NCI-H146 treated with DMSO at 0.1 percent for 48 hours (cell line): ENCODE measurements around the gene CUL1.

Experiments
- DNase-seq: peaks from one replicate; lab custom pipeline; 2025; ENCODE audit not compliant: unreplicated experiment; lab: John Stamatoyannopoulos, UW

Gene CUL1

GRCh38 chr7:148761499-148762278 is 63.0 kb downstream of the CUL1 start:
- DNase-seq = no peak

GRCh38 chr7:148763622-148764021 is 64.9 kb downstream of the CUL1 start:
- no peak for DNase-seq

GRCh38 chr7:148770004-148770403 is 71.3 kb downstream of the CUL1 start:
- no peak for DNase-seq

GRCh38 chr7:148772297-148773089 is 73.8 kb downstream of the CUL1 start:
- DNase-seq = no peak

GRCh38 chr7:148773334-148773733 is 74.6 kb downstream of the CUL1 start:
- DNase-seq = peak; percentile 14

- DNase-seq = no peak
Measured at GRCh38 chr7:148774471-148774870, 75.8 kb downstream of the CUL1 start.

GRCh38 chr7:148782757-148783456 is 84.2 kb downstream of the CUL1 start:
- DNase-seq = peak; percentile 17

GRCh38 chr7:148783801-148784527 is 85.3 kb downstream of the CUL1 start:
- no peak for DNase-seq

GRCh38 chr7:148787571-148788295 is 89.0 kb downstream of the CUL1 start:
- no peak for DNase-seq

GRCh38 chr7:148789220-148789619 is 90.5 kb downstream of the CUL1 start:
- DNase-seq = no peak

GRCh38 chr7:148790131-148790726 is 91.5 kb downstream of the CUL1 start:
- no peak for DNase-seq

- DNase-seq = no peak
Measured at GRCh38 chr7:148790850-148791249, 92.1 kb downstream of the CUL1 start.

- DNase-seq = no peak
Measured at GRCh38 chr7:148791546-148791945, 92.8 kb downstream of the CUL1 start.

- DNase-seq = no peak
Measured at GRCh38 chr7:148793590-148793989, 94.9 kb downstream of the CUL1 start.

- no peak for DNase-seq
Measured at GRCh38 chr7:148794476-148794875, 95.8 kb downstream of the CUL1 start.

GRCh38 chr7:148796841-148797240 is 98.1 kb downstream of the CUL1 start:
- no peak for DNase-seq

- DNase-seq = no peak
Measured at GRCh38 chr7:148799893-148800555, 101.3 kb downstream of the CUL1 start.

- no peak for DNase-seq
Measured at GRCh38 chr7:148800677-148801076, 102.0 kb downstream of the CUL1 start.

- no peak for DNase-seq
Measured at GRCh38 chr7:148802101-148802493, 103.4 kb downstream of the CUL1 start.
